GM21717 (cell line): ENCODE results near the gene SLC35G1.

Experiments used
- ATAC-seq: cut with Tn5 transposase; IDR thresholded peaks from one replicate; pipeline ENCODE4 v1.9.1; 2021; ENCODE audit warnings: mild to moderate bottlenecking, moderate library complexity; ENCODE audit not compliant: unreplicated experiment

The SLC35G1 gene

GRCh38 chr10:93875032-93875358, 18.8 kb upstream of the SLC35G1 start:
- ATAC-seq = no peak

DNA sequence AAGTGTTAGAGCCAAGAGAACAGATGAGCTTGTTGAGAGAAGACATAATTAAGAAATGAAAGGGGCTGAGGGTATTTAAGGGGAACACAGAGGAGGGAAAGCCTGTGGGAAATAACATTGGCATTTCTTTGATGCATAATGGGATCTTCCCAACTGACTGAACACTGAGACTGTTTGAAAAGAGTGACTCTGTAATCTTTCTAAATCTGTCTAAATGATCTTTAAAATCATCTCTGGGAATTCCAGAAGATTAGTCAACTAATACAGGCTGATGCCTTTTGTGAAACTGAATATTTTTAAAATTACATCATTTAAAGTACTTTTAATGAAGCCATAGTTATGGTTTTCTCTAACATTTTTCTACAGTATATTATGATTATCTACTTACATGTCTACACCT, 17.4 kb upstream of the SLC35G1 start:
- ATAC-seq = no peak

DNA sequence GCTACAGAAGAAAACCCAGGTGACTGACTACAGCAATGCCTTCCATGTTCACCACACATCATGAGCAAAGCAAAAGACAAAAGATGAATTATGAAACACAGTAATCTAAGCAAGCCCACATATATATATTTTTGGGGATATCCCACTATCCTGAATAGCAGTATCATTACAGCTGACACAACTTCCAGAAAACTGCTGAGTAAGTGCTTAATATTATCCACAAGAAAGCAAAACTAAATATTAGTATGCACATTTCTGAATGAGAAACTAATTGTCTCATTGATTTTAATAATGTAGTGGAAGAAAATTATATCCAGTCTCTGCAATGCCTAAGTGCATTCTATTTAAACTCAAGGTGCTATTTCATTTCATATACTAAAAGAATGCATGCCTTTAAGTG, 14.5 kb upstream of the SLC35G1 start:
- no peak for ATAC-seq

- no peak for ATAC-seq
Observed at GRCh38 chr10:93894516-93895378, 969 bp downstream of the SLC35G1 start.

- ATAC-seq = no peak
Observed at GRCh38 chr10:93897070-93897780, 3.4 kb downstream of the SLC35G1 start.

DNA sequence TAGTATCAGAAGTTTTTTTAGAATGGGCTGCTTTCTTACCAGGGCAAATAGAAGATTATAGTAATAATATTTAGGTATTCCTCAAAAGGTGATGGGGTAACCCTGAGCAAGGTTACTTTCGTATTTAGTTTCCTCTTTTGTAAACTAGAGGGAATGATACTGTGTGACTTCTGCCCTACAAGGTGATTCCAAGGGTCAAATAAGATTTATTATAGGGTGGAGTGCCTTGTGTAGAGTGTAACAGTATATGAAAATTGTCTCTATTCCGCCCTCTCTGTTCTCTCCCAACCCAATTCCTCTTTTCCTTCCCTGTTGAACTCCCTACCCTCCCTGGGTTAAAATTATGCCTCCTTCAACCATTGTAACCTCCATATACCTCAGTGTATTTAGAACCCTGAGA, 5.3 kb downstream of the SLC35G1 start:
- ATAC-seq = no peak

GRCh38 chr10:93903051-93903450, 9.3 kb downstream of the SLC35G1 start:
- ATAC-seq = no peak

GRCh38 chr10:93904901-93905300, 11.1 kb downstream of the SLC35G1 start:
- no peak for ATAC-seq

DNA sequence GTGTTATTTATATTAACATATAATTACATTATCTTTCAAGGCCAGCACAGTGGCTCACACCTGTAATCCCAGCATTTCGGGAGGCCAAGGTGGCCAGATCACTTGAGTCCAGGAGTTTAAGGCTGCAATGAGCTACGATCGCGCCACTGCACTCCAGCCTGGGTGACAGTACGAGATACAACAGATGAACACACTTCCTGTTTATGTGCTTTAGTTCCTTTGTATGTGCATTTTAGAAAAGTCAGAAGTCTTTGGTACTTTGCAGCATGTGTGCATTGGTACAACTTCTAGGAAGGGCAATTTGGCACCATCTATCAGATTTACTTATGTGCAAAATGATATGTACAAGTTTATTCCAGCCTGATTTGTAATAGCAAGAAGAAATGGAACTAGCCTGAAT, 13.3 kb downstream of the SLC35G1 start:
- no peak for ATAC-seq

DNA sequence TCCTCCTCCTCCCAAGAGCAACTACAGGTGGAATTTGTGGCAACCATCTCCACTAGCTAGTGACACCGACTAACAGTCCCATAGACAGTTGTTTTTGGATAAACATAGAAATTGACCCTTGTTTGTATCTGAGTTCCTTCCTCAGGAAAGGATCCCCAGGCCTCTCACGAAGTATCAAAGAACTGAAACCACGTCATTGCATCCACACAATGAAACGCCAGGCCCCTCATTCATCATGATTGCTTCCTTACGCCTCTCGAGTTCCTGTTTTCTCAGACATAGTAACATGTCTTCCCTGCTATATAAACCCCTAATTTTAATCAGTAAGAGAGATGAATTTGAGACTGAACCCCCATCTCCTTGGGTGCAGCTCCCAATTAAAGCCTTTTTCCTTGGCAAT, 18.1 kb downstream of the SLC35G1 start:
- no peak for ATAC-seq

DNA sequence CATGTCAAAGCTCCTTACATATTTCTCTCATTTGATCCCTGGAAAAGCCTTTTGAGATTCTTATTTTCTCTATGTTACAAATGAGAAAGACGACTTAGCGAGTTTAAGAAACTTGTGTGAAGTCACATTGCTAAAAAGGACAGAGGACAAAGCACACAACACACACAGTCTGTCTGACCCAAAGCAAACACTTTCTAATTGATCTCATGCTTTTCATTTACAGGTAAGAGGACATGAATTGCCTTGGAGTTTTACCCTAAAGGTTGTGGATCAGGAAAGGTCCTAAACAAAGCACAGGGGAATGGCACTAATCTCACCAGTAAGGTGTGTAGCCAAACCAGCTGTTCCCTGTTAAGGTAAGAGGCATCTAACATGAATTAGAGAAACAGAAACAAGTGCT, 18.7 kb downstream of the SLC35G1 start:
- ATAC-seq = no peak

GRCh38 chr10:93913706-93914105, 19.9 kb downstream of the SLC35G1 start:
- no peak for ATAC-seq

DNA sequence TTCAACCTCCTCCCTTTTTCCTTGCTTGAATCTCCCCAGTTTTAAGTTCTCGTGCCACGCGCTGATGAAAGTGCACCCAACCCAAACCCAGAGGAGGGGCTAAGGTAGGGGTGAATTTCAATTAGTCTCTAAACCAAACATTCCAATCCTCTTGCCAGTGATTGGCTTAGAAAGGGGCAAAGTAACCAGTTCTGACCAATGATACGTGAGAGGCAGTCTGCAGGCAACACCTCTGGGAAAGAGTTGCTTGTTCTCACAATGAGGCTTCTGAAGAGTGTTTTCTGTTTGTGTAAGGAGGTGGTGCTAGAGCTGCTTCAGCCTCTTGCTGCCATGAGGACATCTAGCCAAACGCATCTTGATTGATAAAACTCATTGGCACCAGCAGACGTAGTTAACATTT, 21.8 kb downstream of the SLC35G1 start:
- ATAC-seq = no peak

GRCh38 chr10:93916257-93917063, 22.7 kb downstream of the SLC35G1 start:
- ATAC-seq = no peak

DNA sequence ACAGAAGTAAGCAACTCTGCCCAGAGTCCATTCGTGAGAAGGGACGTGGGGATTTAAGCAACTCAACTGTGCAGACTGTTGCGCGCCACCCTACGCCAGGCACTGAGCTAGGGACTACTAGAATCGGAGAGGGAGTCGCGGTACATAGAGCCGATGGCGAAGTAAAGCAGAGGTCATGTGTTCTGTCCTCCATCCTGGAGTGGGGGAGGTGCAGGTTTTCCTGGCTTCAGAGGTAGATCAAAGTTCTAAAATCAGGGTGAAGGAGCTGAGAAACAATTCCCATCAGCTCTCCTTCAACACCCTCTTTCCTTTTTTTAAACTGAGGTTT, 23.2 kb downstream of the SLC35G1 start:
- no peak for ATAC-seq

GRCh38 chr10:93917821-93918220, 24.0 kb downstream of the SLC35G1 start:
- no peak for ATAC-seq

DNA sequence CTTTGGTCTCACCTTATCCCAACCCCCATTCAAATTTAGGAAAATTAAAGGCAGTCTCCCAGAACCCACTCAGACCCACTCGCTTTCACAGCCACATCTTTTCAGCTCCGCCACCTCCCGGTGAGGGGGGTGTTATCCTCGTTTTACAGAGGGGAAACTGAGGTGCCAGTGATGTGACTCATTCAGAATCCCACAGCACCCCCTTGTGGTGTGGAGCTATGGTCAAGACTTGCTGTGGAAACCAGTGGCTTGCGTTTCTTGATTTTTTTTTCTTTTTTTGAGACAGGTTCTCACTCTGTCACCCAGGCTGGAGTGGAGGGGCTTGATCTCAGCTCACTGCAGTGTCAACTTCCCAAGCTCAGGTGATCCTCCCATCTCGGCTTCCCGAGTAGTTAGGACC, 27.6 kb downstream of the SLC35G1 start:
- ATAC-seq = no peak

GRCh38 chr10:93926613-93927012, 32.8 kb downstream of the SLC35G1 start:
- no peak for ATAC-seq

DNA sequence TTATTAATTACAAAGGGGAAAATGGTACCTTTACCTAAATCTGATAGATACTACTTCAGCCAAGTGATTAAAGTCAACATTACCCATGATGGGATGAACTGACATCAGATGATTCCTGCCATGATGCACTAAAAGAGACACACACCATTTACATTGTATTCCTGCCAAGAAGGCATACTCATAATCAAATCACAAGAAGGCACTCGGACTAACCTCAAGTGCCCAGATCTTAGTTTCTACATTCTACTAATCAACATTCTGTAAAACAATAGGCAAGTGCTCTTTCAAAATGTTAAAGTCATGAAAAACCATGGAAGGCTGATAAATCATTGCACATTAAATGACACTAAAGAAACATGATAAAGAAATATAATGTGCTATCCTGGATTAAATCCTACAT, 44.4 kb downstream of the SLC35G1 start:
- ATAC-seq = no peak

DNA sequence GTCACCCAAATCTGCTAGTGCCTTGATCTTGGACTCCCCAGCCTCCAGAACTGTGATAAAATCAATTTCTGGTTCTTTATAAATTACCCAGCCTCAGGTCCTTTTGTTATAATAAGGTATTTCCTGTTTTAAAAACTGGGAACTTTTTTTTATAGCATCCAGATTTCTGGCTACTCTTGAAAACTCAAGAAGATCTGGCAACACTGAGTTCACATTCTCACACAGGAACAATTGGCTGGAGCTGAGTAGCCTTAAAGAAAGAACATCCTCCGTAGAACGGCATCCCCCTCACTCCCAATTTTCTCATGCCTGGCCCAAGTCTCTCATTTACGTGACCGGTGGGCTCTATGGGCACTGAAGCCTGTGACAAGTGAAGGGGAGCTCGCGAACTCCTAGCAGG, 47.1 kb downstream of the SLC35G1 start:
- no peak for ATAC-seq

DNA sequence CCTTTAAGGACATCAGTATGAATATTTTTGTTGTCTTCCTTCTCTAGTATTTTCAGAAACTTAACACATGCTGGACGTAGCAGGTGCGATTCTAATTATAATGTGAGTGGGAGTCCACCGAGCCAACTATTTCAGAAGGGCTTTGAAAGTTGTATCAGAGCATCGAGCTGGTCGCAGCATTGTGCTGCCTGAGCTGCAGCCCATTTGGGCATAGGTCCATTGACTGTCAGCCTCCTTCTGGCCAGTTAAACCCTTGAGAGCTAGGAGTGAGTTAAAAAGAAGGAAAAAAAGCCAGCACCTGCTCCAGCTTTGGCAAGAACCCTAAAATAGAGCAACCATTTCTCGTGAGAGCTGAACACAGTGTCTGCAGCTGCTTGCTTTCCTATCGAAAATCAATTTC, 47.8 kb downstream of the SLC35G1 start:
- no peak for ATAC-seq

DNA sequence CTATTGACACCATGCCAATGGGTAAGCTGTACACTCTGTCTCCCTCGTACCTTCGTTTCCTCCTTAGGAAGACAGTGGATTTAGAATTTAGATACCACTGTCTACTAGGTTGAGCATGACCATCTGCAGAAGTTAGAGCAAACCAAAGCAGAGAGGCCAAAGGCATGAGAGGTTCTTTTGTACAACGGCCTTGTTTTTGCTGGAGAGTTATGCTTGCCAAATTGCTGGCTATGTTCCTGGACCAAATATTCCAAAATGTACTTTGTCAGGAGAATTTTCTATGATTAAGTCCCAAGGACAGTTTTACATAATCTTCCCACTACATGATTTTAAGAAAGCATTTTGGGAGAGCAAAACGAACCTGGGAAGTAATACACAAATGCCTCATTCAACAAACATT, 52.0 kb downstream of the SLC35G1 start:
- no peak for ATAC-seq
